Mesodermal cell (in vitro differentiated cells): ENCODE results near the gene SCN10A.

ENCODE experiments used
- H3K27ac ChIP-seq: 2 replicates; pipeline ENCODE4 v1.7.0; 2013; ENCODE audit warnings: mild to moderate bottlenecking, low read depth, low read length, moderate library complexity; ENCODE audit not compliant: severe bottlenecking
- H3K36me3 ChIP-seq: 2 replicates; pipeline ENCODE4 v1.7.1; 2013; ENCODE audit warnings: mild to moderate bottlenecking, low read length, moderate library complexity; ENCODE audit not compliant: control insufficient read depth, insufficient read depth
- H3K4me1 ChIP-seq: one replicate; pipeline ENCODE4 v1.7.1; 2013; ENCODE audit warnings: mild to moderate bottlenecking, low read length; ENCODE audit not compliant: insufficient read depth, control insufficient read depth, poor library complexity, severe bottlenecking
- H3K4me3 ChIP-seq: 2 replicates; pipeline ENCODE4 v1.7.0; 2013; ENCODE audit warnings: low read length, control low read depth, mild to moderate bottlenecking; ENCODE audit not compliant: insufficient read depth, poor library complexity, severe bottlenecking; ENCODE audit errors: extremely low read depth
- H3K9me3 ChIP-seq: 2 replicates; pipeline ENCODE4 v1.7.1; 2013; ENCODE audit warnings: mild to moderate bottlenecking, low read length, moderate library complexity; ENCODE audit not compliant: control insufficient read depth
- WGBS, 2 experiments: methylation state at CpG; one replicate each; pipeline ENCODE4 v1.1.5; 2013; ENCODE audit warnings: missing lambda C conversion rate in 2 of 2; ENCODE audit not compliant: insufficient coverage in 2 of 2; 5-methylcytosine and 5-hydroxymethylcytosine counted together

The SCN10A gene

DNA sequence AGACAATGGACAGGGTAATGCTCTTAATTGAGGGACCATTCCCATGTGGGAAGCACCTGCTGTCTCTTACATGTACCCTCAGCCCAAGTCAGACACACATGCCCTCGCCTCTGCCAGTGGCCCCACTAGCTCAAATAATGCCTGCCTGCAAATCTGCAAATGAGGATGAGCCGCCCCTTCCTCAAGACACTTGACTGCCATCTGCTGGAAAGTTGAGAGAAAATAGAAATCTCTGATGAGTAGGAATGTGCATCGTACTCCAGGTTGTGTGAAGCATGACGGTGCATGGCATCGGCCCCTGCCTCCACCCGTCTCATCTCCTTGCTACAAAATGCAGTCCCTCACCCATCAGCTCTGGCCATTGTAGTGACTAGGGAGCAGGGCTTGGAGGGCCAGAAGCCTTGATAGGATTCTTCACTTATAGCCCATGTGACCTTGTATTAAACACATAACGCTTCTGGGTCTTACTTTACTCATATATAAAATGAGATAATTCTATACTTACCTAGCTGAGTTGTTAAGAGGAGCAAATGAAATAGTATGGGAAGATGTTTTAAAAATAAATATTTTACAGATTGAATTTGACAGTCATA is 160.2 kb downstream of the SCN10A start:
- WGBS, 2 experiments: 6 to 20% methylated on average over 1 to 2 of the region's 7 CpGs
- Histone ChIP-seq H3K36me3 (no peaks in the 10 kb centered on the region), H3K9me3 (no peaks in the 10 kb centered on the region)

DNA sequence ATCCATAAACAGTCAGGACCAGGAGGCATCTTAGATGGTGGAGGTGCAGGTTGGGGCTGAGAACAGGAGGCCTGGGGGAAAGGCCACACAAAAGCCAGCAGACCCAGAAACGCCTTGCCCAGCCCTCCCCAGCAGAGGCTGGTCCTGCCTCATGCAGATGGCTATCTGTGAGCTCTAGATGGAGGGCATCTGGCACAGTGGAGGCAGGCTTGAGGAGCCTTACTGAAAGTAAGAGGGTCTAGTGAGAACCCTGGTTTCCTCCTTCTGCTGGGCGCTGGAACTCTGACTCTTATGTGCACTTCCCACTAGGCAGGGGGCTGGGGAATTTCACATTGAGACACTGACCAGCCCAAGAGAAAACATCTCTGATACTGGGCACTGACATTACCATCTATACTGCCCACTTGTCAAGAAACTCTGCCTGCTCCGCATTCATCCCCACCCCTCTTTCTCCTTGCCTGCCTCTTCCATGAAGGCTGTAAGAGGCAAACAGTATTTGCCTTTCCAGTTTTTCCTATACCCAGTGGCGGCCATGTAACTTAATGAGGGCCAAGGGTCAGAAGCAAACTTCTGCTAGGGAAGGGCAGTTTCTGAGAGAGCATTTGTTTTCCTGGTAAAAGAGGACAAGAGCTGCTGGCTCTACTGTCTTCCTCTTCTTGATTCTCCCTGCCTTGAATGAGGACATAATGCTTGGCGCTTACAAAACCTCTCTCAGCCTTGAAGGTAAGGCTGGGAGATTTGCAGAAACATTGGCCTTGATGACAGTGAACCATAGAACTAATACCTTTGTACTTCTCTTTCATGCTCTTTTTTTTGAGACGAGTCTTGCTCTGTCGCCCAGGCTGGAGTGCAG is 162.1 kb downstream of the SCN10A start:
- Histone ChIP-seq H3K4me3 (no peak overlapping the region), H3K36me3 (no peaks in the 10 kb centered on the region), H3K27ac (no peak overlapping the region), H3K9me3 (no peaks in the 10 kb centered on the region), H3K4me1 (peaks cover 11% of the 10 kb centered on the region)
- 80 to 93% methylated on average over 4 of the region's 7 CpGs for WGBS, 2 experiments

More for the DNA sequence above, 160.2 kb downstream of the SCN10A start:
- Histone ChIP-seq H3K27ac (no peak overlapping the region), H3K4me1 (peaks cover 11% of the 10 kb centered on the region), H3K4me3 (no peak overlapping the region)

DNA sequence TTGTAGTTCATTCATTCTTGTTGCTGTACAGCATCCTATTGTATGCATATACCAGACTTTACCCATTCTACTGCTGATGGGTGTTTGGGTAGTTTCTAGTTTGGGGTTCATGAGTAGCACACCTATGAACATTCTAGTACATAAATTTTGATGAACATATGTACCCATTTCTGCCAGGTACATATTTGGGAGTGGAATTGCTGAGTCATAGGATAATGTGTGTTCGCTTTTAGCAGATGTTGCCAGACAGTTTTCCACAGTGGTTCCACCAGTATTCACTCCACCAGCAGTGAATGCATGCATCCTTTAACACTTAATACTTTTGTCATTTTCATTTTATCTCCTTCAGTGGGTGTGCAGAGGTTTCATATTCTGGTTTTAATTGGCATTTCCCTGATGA is 163.1 kb downstream of the SCN10A start:
- H3K4me3 ChIP-seq: no peak overlapping the region
- peaks cover 3% of the 10 kb centered on the region for H3K4me1 ChIP-seq
- 60% methylated on average over 1 of the region's 1 CpG; no CpG with 5 or more reads in 1 of the 2 experiments for WGBS, 2 experiments
- H3K27ac ChIP-seq: no peak overlapping the region
- no peaks in the 10 kb centered on the region for H3K9me3 ChIP-seq
- H3K36me3 ChIP-seq: no peaks in the 10 kb centered on the region

DNA sequence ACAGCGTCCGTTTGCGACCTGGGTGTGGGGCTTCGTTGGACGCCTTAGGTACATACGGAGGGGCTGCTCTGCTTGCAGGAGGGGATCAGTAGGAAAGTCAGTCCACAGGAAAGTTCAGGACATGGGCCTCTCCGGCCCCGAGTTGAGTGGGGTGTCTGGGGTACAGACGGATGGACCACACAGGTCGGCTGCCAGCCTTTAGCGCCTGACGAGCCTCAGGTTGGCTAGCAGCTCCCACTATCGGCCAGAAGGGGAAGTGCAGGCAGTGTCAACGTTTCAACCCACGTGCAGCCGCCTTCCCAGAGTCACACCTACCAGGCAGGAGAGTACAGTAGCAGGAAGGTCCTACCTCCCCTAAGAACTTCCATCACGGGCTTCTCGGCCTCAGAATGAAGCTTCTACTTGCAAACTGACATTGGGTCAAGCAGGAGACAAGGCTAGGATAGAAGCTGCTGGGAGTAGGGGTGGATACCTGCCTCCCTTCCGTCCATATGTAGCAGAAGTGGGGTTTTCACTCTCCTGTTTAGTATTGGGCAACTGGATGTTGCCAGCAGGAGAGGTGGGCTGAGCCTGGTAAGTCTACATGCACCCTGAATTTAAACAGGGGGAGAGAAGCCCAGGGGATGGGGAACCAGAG is 164.7 kb downstream of the SCN10A start:
- 9 to 15% methylated on average over 14 to 16 of the region's 19 CpGs for WGBS, 2 experiments

DNA sequence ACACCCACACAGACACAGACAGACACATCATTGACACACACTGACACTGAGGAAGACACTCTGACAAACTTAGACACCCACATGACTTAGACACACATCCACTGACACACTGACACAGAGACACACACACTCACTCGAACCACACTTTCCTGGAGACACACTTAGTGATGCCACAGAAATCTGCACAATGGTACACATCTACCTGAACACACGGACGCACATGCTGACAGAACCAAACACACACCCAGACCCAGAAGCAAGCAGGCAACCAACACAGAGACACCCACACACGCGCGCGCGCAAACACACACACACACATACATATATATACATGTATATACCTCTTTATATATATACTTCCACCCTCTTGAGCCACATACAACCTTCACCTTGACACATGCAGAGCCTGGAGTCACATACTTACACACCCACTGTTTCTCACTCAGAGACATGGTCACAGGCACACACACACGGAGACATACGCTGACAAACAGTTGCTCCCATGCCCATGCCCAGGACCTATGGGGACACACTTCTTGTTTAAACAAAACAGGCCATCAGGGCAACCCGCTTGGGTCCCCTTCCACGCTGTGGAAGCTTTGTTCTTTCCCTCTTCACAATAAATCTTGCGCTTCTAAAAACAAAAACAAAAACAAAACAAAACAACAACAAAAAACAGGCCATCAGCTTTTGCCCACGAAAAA is 165.6 kb downstream of the SCN10A start:
- WGBS, 2 experiments: 71 to 79% methylated on average over 7 of the region's 14 CpGs
- H3K36me3 ChIP-seq: no peaks in the 10 kb centered on the region
- no peak overlapping the region for H3K4me3 ChIP-seq
- no peaks in the 10 kb centered on the region for H3K4me1 ChIP-seq
- no peak overlapping the region for H3K27ac ChIP-seq
- no peaks in the 10 kb centered on the region for H3K9me3 ChIP-seq

More for the DNA sequence above, 164.7 kb downstream of the SCN10A start:
- Histone ChIP-seq H3K4me1 (no peaks in the 10 kb centered on the region), H3K9me3 (no peaks in the 10 kb centered on the region), H3K4me3 (no peak overlapping the region), H3K36me3 (no peaks in the 10 kb centered on the region), H3K27ac (no peak overlapping the region)

DNA sequence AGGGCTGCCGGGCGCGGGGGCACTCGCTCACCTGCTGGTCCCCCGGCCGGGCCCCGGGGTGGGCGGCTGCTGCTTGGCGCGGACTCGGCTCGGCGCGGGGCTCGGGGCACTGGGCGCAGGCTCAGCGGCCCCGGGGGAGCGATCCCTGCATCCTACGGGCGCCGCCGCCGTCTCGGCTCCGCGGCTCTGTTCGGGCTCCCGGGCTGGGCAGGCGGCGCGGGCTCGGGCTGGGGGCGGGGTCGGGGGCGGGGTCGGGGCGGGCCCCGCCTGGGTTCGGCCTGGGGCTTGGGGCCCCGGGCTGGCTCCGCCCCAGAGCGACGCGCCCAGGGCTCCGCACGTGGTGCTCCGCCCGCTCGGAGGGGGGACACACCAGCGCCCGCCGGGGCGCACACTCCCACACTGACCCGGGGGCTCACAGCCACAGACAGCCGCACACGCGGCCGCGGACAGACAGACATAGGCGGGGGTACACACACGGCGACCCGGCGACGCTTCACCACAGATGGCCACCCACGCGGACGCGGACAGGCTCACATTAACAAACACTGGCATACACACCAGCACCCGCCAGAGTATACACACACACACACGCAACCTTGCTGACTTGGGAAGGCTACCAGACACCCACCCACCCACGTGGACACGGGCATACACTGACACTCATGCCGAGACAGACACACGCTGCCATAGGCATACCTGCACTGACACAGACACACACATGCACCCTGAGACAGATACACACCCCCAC is 166.3 kb downstream of the SCN10A start, which contains the start of gene SCN5A:
Gene SCN5A, minus strand, starts transcription at position 188 of the 748 bp plus-strand sequence. CDS start 16,380 bp downstream, outside the sequence.
- no peak within 1 kb of the TSS for H3K27ac ChIP-seq
- WGBS, 2 experiments: 4 to 5% methylated on average over 43 to 60 of the region's 76 CpGs

DNA sequence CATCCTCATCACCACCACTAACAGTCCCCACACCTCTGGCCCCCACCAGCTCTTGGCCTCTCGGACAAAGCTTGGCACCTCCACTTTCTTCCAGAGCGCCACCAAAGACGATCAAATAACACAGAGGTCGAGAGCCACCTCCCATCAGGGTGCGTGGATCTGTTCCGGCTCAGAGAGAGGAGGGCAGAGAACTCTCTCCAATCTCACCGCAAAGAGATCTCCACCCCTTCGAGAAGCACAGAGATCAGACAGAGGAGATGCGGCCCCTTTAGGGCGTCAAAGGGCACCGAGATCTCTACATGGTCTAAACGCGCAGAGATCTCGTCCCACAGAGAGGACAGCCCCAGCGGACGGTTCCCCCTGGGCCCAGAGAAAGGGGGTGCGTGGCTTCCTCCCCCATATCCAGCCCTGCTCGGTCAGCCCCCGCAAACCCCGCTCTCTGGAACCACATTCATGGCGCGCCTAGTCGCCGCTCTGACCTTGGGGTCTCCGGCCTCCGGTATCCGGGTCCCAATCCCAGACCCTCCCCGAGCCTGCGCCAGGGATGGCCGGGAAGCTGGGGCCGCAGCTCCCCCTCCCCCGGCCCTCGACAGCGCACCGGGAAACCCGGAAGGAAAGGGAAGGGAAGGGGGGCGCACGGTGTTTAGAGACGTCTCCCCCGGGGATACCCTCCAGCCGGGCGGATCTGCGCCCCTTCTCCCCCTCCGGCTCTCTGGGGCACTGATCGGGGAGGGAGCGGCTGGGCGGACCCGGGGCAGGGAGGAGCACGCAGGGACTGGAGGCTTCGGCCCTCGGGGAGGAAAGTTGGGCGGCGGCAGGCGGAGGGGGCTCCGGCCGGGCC is 167.1 kb downstream of the SCN10A start:
- Histone ChIP-seq H3K4me1 (no peaks in the 10 kb centered on the region), H3K9me3 (no peaks in the 10 kb centered on the region), H3K4me3 (peak overlapping the region; percentile 48), H3K27ac (no peak overlapping the region), H3K36me3 (no peaks in the 10 kb centered on the region)
- WGBS, 2 experiments: 14 to 15% methylated on average over 35 to 43 of the region's 56 CpGs

More for the DNA sequence above, 166.3 kb downstream of the SCN10A start, which contains the start of gene SCN5A:
- H3K9me3 ChIP-seq: no peaks in the 10 kb centered on the region
- peak within 1 kb of the TSS; percentile 48 for H3K4me3 ChIP-seq
- H3K4me1 ChIP-seq: no peaks in the 10 kb centered on the region
- H3K36me3 ChIP-seq: no peaks in the 10 kb centered on the region

DNA sequence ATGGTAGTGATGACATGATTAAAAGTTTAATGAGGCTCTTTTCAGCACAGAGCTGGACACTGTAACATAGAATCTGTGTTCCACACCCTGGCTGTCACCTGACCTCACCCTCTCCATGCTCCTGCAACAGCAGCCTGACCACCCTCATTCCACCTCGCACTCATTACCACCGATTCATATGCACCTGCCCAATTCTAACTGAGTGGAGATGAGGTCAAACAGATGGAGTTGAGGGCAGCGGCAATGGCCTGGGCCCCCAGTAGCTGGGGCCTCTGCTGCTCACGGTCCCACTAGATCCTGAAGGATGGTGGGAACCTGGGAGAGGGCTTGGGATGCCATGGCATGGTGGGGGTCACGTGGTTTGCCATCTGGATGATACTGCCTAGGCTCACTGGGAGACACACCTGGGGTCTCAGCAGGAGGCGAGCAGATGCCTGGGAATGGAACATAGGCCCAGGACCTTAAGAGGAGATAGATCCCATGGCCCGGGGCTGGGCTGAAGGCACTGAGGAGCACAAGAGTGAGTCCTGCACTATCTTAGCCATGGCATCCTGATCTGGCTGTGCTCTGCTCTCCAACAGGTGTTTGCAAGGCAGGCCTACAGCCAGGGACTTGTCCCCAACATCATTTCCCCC is 167.9 kb downstream of the SCN10A start:
- Histone ChIP-seq H3K27ac (no peak overlapping the region), H3K4me1 (no peaks in the 10 kb centered on the region), H3K4me3 (no peak overlapping the region), H3K36me3 (no peaks in the 10 kb centered on the region), H3K9me3 (no peaks in the 10 kb centered on the region)
- WGBS, 2 experiments: 92 to 97% methylated on average over 5 to 6 of the region's 7 CpGs
